Measurements from ENCODE around the gene TSNAXIP1.
"Not testable (repeated sequence)": the region's sequence is repeated elsewhere in the genome, so short reads cannot be mapped to it uniquely, and the experiment has no call there.

TSNAXIP1 gene

GRCh38 chr16:67860589-67861398 is 54.1 kb downstream of the TSNAXIP1 start:
- H3K27ac ChIP-seq = no peak overlapping the region
- no peak overlapping the region for H3K4me3 ChIP-seq (ENCODE audit: low read depth, low read length)
- no peak for TF ChIP-seq CTCF (IDR thresholded peaks at IDR 0.05)
- no peaks in the 10 kb centered on the region for H3K36me3 ChIP-seq (ENCODE audit: control insufficient read depth, insufficient read depth, low read length)
- H3K4me1 ChIP-seq = peaks cover 9% of the 10 kb centered on the region
- peaks cover 42% of the 10 kb centered on the region for H3K79me2 ChIP-seq
- H3K9ac ChIP-seq = no peak overlapping the region
- H3K4me2 ChIP-seq (ENCODE audit: low read length) = no peak overlapping the region
- H3K9me3 ChIP-seq (ENCODE audit: control insufficient read depth, low read length) = no peaks in the 10 kb centered on the region
- no peaks in the 10 kb centered on the region for H3K27me3 ChIP-seq (ENCODE audit: control insufficient read depth, insufficient read depth, low read length)
- H2AFZ ChIP-seq = no peak overlapping the region

GRCh38 chr16:67861877-67862276 is 55.2 kb downstream of the TSNAXIP1 start:
- Histone ChIP-seq H2AFZ (no peak overlapping the region), H3K27me3 (ENCODE audit: control insufficient read depth, insufficient read depth, low read length) (no peaks in the 10 kb centered on the region), H3K9me3 (ENCODE audit: control insufficient read depth, low read length) (no peaks in the 10 kb centered on the region), H3K79me2 (peaks cover 34% of the 10 kb centered on the region), H3K4me1 (peaks cover 6% of the 10 kb centered on the region), H3K9ac (no peak overlapping the region), H3K27ac (no peak overlapping the region), H3K4me2 (ENCODE audit: low read length) (no peak overlapping the region), H3K4me3 (ENCODE audit: low read depth, low read length) (no peak overlapping the region), H3K36me3 (ENCODE audit: control insufficient read depth, insufficient read depth, low read length) (no peaks in the 10 kb centered on the region)
- TF ChIP-seq CTCF (IDR thresholded peaks at IDR 0.05) = no peak

GRCh38 chr16:67862623-67863583 is 56.2 kb downstream of the TSNAXIP1 start:
- H3K4me2 ChIP-seq (ENCODE audit: low read length) = no peak overlapping the region

GRCh38 chr16:67864044-67864443 is 57.4 kb downstream of the TSNAXIP1 start:
- H3K36me3 ChIP-seq (ENCODE audit: control insufficient read depth, insufficient read depth, low read length); H3K9ac ChIP-seq: not testable (repeated sequence)
- H3K79me2 ChIP-seq = peaks cover 20% of the 10 kb centered on the region

More at GRCh38 chr16:67862623-67863583, 56.2 kb downstream of the TSNAXIP1 start:
- TF ChIP-seq CTCF (IDR thresholded peaks at IDR 0.05) = no peak
- Histone ChIP-seq H3K4me3 (ENCODE audit: low read depth, low read length) (no peak overlapping the region), H3K79me2 (peaks cover 29% of the 10 kb centered on the region), H3K4me1 (no peaks in the 10 kb centered on the region), H2AFZ (no peak overlapping the region), H3K9ac (no peak overlapping the region), H3K27ac (peak overlapping the region; percentile 29), H3K9me3 (ENCODE audit: control insufficient read depth, low read length) (no peaks in the 10 kb centered on the region), H3K27me3 (ENCODE audit: control insufficient read depth, insufficient read depth, low read length) (no peaks in the 10 kb centered on the region), H3K36me3 (ENCODE audit: control insufficient read depth, insufficient read depth, low read length) (no peaks in the 10 kb centered on the region)

GRCh38 chr16:67864594-67864993 is 57.9 kb downstream of the TSNAXIP1 start:
- Histone ChIP-seq H3K4me1 (no peaks in the 10 kb centered on the region), H3K9me3 (ENCODE audit: control insufficient read depth, low read length) (no peaks in the 10 kb centered on the region), H2AFZ (no peak overlapping the region), H3K36me3 (ENCODE audit: control insufficient read depth, insufficient read depth, low read length) (no peaks in the 10 kb centered on the region), H3K4me2 (ENCODE audit: low read length) (no peak overlapping the region), H3K79me2 (peaks cover 16% of the 10 kb centered on the region), H3K27me3 (ENCODE audit: control insufficient read depth, insufficient read depth, low read length) (no peaks in the 10 kb centered on the region), H3K27ac (no peak overlapping the region), H3K4me3 (ENCODE audit: low read depth, low read length) (no peak overlapping the region), H3K9ac (no peak overlapping the region)
- no peak for TF ChIP-seq CTCF (IDR thresholded peaks at IDR 0.05)

More at GRCh38 chr16:67864044-67864443, 57.4 kb downstream of the TSNAXIP1 start:
- H3K4me2 ChIP-seq (ENCODE audit: low read length); H3K4me3 ChIP-seq (ENCODE audit: low read depth, low read length); H2AFZ ChIP-seq; H3K27ac ChIP-seq; H3K9me3 ChIP-seq (ENCODE audit: control insufficient read depth, low read length); H3K4me1 ChIP-seq; H3K27me3 ChIP-seq (ENCODE audit: control insufficient read depth, insufficient read depth, low read length): not testable (repeated sequence)
